Vagina (tissue), 2 donors: ENCODE data around the gene AKR7A3. TPM values are rescaled to one million over a fixed set of nuclear protein-coding genes. Genes with fewer than 3 reads are reported as not detected.

ENCODE experiments used
- DNase-seq, 2 donors: peaks; one replicate each; pipeline ENCODE4 v3.0.0-alpha.2; 2017; ENCODE audit errors: extremely low spot score in 2 of 2
- H3K27ac ChIP-seq: fragments of 200-600 bp; sonication (generic); one replicate; pipeline ENCODE4 v1.5.1; 2019
- H3K27me3 ChIP-seq: fragments of 200-600 bp; sonication (generic); one replicate; pipeline ENCODE4 v1.5.1; 2019
- H3K36me3 ChIP-seq, 2 donors: fragments of 200-600 bp; sonication (generic); one replicate each; pipeline ENCODE4 v1.5.1; 2017 to 2019
- H3K4me1 ChIP-seq: fragments of 200-600 bp; sonication (generic); one replicate; pipeline ENCODE4 v1.5.1; 2019
- H3K4me3 ChIP-seq, 2 donors: fragments of 200-600 bp; sonication (generic); 1 replicate in 1 of 2; 2 replicates in 1 of 2; pipeline ENCODE4 v1.5.1; 2016 to 2019
- H3K9me3 ChIP-seq: fragments of 200-600 bp; sonication (generic); one replicate; pipeline ENCODE4 v1.5.1; 2019
- POLR2A ChIP-seq, 2 donors: fragments of 450-650 bp; IDR thresholded peaks; one replicate each; pipeline ENCODE4 v1.6.1; 2017; ENCODE audit warnings: antibody characterized with exemption in 2 of 2, mild to moderate bottlenecking in 2 of 2, moderate library complexity in 2 of 2
- POLR2AphosphoS5 ChIP-seq, 2 donors: sonication (generic); formaldehyde crosslinking; IDR thresholded peaks; one replicate each; pipeline ENCODE4 v1.9.0; 2017; ENCODE audit warnings: antibody characterized with exemption in 2 of 2, mild to moderate bottlenecking in 2 of 2, low read depth in 1 of 2; ENCODE audit not compliant: insufficient read depth in 1 of 2
- intact Hi-C: fragments of 100-400 bp; cut with DNase I; formaldehyde crosslinking; loops from one replicate; pipeline ENCODE4 v1.15.1; 2023
- total RNA-seq: library from RNA; depleted of rRNA; stranded (reverse); fragments of >200 nt; gene quantifications from one replicate; pipeline ENCODE4 v1.2.3, GENCODE V29; 2016
- TF ChIP-seq, protein P1 (sequence below), 3 experiments: fragments of 450-650 bp in 2 of 3; fragments of 200-600 bp in 1 of 3; sonication (generic) in 1 of 3; IDR thresholded peaks; one replicate each; pipeline ENCODE4 v1.5.1; 2017 to 2019; ENCODE audit warnings: antibody characterized with exemption in 3 of 3, mild to moderate bottlenecking in 2 of 3, moderate library complexity in 2 of 3

AKR7A3 gene
- total RNA-seq, 1 donor from 2014 or later = 4.2 TPM

DNA sequence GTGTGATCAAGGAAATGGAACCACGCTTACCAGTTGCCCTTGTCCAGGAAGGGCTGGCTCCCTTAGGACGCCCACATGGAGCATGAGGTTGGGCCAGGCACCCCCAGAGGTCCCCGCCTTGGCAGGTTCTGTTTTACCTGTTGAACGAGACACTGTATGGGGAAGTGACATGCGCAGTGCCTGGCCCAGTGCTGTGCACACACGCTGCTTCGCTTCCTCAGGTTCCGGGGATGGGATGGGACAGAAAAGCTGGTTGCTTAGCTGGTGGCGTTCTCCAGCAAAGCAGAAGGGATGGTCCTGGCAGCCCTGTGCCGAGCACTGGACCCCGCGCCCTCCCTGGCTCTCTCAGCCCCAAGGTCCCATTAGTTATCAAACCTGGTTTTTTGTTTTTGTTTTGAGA, 44.3 kb upstream of the AKR7A3 start:
- TF ChIP-seq POLR2AphosphoS5 (IDR thresholded peaks at IDR 0.05; ENCODE audit: insufficient read depth in 1 of 2, low read depth in 1 of 2) = no peak
- TF ChIP-seq POLR2A (IDR thresholded peaks at IDR 0.05) = no peak
- TF ChIP-seq, protein P1, sequence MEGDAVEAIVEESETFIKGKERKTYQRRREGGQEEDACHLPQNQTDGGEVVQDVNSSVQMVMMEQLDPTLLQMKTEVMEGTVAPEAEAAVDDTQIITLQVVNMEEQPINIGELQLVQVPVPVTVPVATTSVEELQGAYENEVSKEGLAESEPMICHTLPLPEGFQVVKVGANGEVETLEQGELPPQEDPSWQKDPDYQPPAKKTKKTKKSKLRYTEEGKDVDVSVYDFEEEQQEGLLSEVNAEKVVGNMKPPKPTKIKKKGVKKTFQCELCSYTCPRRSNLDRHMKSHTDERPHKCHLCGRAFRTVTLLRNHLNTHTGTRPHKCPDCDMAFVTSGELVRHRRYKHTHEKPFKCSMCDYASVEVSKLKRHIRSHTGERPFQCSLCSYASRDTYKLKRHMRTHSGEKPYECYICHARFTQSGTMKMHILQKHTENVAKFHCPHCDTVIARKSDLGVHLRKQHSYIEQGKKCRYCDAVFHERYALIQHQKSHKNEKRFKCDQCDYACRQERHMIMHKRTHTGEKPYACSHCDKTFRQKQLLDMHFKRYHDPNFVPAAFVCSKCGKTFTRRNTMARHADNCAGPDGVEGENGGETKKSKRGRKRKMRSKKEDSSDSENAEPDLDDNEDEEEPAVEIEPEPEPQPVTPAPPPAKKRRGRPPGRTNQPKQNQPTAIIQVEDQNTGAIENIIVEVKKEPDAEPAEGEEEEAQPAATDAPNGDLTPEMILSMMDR (IDR thresholded peaks at IDR 0.05) = no peak
- H3K27me3 ChIP-seq = no peaks in the 10 kb centered on the region
- peaks cover 0 to 10% of the 10 kb centered on the region in 2 donors for H3K36me3 ChIP-seq
- H3K9me3 ChIP-seq = no peaks in the 10 kb centered on the region
- no peaks in the 10 kb centered on the region for H3K4me1 ChIP-seq
- no peak overlapping the region for H3K27ac ChIP-seq
- H3K4me3 ChIP-seq = no peak overlapping the region
- intact Hi-C loops = no loop called here
- DNase-seq = no peak

DNA sequence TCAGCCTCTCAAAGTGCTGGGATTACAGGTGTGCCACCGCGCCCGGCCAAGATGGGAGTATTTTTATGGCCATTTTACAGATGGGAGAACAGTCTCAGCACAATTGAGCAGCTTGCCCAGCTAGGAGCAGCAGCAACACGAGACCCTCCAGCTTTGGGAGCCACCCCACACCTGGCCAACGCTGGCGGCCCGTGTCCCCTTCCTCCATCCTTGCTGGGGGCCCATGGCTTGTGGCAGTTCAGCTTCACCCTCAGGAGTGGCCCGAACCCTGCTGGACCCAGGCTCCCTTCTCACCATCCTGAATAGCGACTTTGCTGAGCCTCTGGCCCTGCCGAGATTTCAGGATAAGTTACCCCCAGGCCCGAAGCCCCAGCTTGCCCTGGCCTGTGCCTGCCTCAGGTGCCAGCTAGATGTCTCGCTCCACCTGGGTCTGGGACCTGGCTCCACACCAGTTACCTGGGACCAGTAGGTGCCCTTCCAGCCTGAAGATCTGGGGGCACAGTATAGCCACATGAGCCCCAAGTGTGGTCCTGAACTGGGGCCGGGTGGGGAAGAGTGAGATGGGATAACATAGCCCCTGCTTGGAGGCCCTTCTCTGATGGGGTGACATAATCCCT, 42.8 kb upstream of the AKR7A3 start:
- DNase-seq = no peak

DNA sequence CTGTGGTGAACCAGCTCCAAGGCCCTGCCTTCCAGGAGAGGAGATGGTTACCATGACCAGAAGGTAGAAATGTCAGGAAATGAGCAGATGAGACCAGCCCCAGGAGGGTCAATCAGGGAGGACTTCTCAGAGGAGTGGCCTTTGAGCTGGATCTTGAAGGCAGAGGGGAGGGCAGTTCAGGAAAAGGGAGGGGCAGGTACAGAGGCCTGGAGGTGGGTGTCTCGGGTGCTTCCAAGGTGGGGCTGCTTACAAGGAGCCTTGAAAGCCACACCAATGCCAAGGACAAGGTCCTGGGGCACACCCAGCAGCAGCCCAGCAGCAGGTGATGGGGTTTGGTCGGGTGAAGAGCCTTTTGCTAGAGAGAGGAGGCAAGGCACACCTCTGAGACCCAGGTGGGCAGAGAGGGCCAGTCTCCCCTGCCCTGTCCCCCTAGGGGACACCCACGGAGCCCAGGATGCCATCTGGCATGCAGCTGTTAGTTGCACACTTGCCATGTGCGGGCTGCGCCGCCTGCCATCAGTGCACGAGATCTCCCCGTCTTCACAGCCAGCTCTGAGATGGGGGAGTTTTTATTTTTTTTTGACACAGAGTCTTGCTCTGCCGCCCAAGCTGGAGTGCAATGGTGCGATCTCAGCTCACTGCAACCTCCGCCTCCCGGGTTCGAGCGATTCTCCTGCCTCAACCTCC, 42.0 kb upstream of the AKR7A3 start:
- H3K4me1 ChIP-seq = no peaks in the 10 kb centered on the region
- TF ChIP-seq POLR2AphosphoS5 (IDR thresholded peaks at IDR 0.05; ENCODE audit: insufficient read depth in 1 of 2, low read depth in 1 of 2) (no peak), POLR2A (IDR thresholded peaks at IDR 0.05) (no peak)
- TF ChIP-seq, protein P1 (IDR thresholded peaks at IDR 0.05) = no peak
- H3K36me3 ChIP-seq = peaks cover 0 to 24% of the 10 kb centered on the region in 2 donors
- intact Hi-C loops = no loop called here
- H3K4me3 ChIP-seq = no peak overlapping the region
- H3K9me3 ChIP-seq = no peaks in the 10 kb centered on the region
- DNase-seq = no peak
- no peak overlapping the region for H3K27ac ChIP-seq
- no peaks in the 10 kb centered on the region for H3K27me3 ChIP-seq

More for the DNA sequence above, 42.8 kb upstream of the AKR7A3 start:
- TF ChIP-seq POLR2AphosphoS5 (IDR thresholded peaks at IDR 0.05; ENCODE audit: insufficient read depth in 1 of 2, low read depth in 1 of 2) (no peak), POLR2A (IDR thresholded peaks at IDR 0.05) (no peak)
- TF ChIP-seq, protein P1 (IDR thresholded peaks at IDR 0.05) = no peak
- intact Hi-C loops = no loop called here
- H3K36me3 ChIP-seq = peaks cover 0 to 16% of the 10 kb centered on the region in 2 donors
- no peaks in the 10 kb centered on the region for H3K9me3 ChIP-seq
- H3K4me3 ChIP-seq = no peak overlapping the region
- H3K27ac ChIP-seq = no peak overlapping the region
- H3K4me1 ChIP-seq = no peaks in the 10 kb centered on the region
- no peaks in the 10 kb centered on the region for H3K27me3 ChIP-seq

DNA sequence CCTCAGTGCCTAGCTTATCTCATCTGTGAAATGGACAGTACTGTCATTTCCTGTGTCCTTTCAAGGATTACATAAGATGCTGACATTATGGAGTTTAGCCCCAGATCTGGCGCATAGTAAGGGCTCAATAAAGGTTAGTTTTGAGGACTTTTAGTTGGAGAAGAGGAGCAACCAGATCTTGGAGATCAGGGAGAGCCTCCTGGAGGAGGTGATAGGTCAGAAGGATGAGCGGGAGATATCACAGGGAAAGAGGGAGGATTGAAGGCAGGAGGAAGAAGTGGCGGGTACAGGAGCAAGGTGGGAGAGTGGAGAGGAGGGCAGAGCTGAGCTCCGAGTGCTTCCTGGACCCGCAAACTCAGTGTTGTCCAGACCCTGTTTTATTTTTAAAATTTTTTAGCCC, 41.0 kb upstream of the AKR7A3 start:
- DNase-seq = no peak
- intact Hi-C loops = no loop called here
- Histone ChIP-seq H3K36me3 (peaks cover 0 to 34% of the 10 kb centered on the region in 2 donors), H3K4me3 (no peak overlapping the region), H3K4me1 (no peaks in the 10 kb centered on the region), H3K9me3 (no peaks in the 10 kb centered on the region), H3K27ac (no peak overlapping the region), H3K27me3 (no peaks in the 10 kb centered on the region)
- TF ChIP-seq POLR2A (IDR thresholded peaks at IDR 0.05) = no peak
- TF ChIP-seq, protein P1 (IDR thresholded peaks at IDR 0.05) = no peak
- no peak for TF ChIP-seq POLR2AphosphoS5 (IDR thresholded peaks at IDR 0.05; ENCODE audit: insufficient read depth in 1 of 2, low read depth in 1 of 2)

DNA sequence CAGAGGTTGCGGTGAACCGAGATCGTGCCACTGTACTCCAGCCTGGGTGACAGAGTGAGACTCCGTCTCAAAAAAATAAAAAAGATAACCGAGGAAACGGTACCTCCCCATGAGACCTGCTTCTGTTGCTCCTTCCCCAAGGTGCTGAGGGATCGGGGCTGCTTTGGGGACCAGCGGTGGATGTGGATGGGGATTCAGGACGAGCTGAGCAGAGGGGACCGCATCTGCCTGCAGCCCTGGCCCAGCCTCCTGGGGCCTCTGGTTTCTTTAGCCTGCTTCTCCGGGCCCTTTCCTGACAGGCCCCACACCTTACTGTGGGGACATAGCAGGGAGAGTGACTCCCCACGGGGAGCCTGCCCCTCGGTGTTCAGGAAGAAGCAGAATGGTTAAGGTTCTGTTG, 40.6 kb upstream of the AKR7A3 start:
- DNase-seq = no peak
- no peaks in the 10 kb centered on the region for H3K9me3 ChIP-seq
- H3K36me3 ChIP-seq = peaks cover 0 to 38% of the 10 kb centered on the region in 2 donors
- H3K27me3 ChIP-seq = no peaks in the 10 kb centered on the region
- intact Hi-C loops = no loop called here
- TF ChIP-seq, protein P1 (IDR thresholded peaks at IDR 0.05) = no peak
- no peak for TF ChIP-seq POLR2AphosphoS5 (IDR thresholded peaks at IDR 0.05; ENCODE audit: insufficient read depth in 1 of 2, low read depth in 1 of 2)
- TF ChIP-seq POLR2A (IDR thresholded peaks at IDR 0.05) = no peak
- no peak overlapping the region for H3K27ac ChIP-seq
- H3K4me1 ChIP-seq = no peaks in the 10 kb centered on the region
- H3K4me3 ChIP-seq = no peak overlapping the region
